Measurements from ENCODE around the gene GDPD1.
"Not testable (repeated sequence)": the region's sequence is repeated elsewhere in the genome, so short reads cannot be mapped to it uniquely, and the experiment has no call there.

Gene GDPD1

GRCh38 chr17:59278406-59278805 lies 58.1 kb downstream of the GDPD1 start:
- Mint-ChIP-seq H3K27ac (no peak overlapping the region), H3K9me3 (no peaks in the 10 kb centered on the region), H3K27me3 (ENCODE audit: low read depth) (no peaks in the 10 kb centered on the region), H3K4me1 (ENCODE audit: low read depth) (no peaks in the 10 kb centered on the region), H3K4me3 (no peak overlapping the region), H3K36me3 (ENCODE audit: low read depth) (no peaks in the 10 kb centered on the region)

DNA sequence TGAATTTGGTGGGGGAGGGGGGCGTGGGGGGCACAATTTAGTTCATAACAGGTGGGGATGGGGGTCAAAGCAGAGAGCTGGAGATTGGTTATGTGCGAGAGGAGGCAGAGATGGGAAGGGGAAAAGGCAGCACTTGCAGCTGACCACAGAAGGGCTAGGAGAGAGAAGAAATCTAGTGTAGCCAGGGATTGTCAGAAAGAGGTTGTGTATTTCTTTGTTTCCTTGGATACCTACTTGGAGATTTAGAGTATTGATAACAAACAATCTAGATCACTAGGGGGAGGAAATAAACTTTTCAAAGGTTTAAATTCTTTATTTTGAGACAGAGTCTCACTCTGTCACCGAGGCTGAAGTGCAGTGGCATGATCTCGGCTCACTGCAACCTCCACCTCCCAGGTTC lies 64.0 kb downstream of the GDPD1 start:
- Mint-ChIP-seq H3K4me3 (no peak overlapping the region), H3K4me1 (ENCODE audit: low read depth) (no peaks in the 10 kb centered on the region), H3K27ac (peak overlapping the region; percentile 6), H3K27me3 (ENCODE audit: low read depth) (no peaks in the 10 kb centered on the region), H3K36me3 (ENCODE audit: low read depth) (no peaks in the 10 kb centered on the region), H3K9me3 (no peaks in the 10 kb centered on the region)

DNA sequence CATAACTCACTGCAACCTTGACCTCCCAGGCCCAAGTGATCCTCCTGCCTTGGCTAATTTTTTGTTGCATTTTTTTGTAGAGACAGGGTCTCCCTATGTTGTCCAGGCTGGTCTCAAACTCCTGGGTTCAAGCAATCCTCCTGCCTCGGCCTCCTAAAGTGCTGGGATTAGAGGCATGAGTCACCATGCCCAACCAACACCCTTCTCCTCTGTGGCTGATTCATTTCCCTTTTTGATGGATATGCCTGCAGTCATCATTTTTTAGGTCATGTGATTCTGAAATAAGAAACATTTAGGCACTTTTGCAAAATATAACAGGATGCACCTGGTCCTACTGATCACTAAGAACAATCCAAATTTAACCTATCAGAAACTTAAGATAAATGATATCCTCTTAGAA lies 67.1 kb downstream of the GDPD1 start:
- Mint-ChIP-seq H3K4me1 (ENCODE audit: low read depth) (no peaks in the 10 kb centered on the region), H3K4me3 (no peak overlapping the region), H3K9me3 (no peaks in the 10 kb centered on the region), H3K36me3 (ENCODE audit: low read depth) (no peaks in the 10 kb centered on the region), H3K27ac (no peak overlapping the region), H3K27me3 (ENCODE audit: low read depth) (peaks cover 5% of the 10 kb centered on the region)

GRCh38 chr17:59287891-59288290 lies 67.6 kb downstream of the GDPD1 start:
- H3K27ac Mint-ChIP-seq: no peak overlapping the region
- no peaks in the 10 kb centered on the region for H3K4me1 Mint-ChIP-seq (ENCODE audit: low read depth)
- H3K36me3 Mint-ChIP-seq (ENCODE audit: low read depth): no peaks in the 10 kb centered on the region
- H3K9me3 Mint-ChIP-seq: no peaks in the 10 kb centered on the region
- no peak overlapping the region for H3K4me3 Mint-ChIP-seq
- peaks cover 5% of the 10 kb centered on the region for H3K27me3 Mint-ChIP-seq (ENCODE audit: low read depth)

DNA sequence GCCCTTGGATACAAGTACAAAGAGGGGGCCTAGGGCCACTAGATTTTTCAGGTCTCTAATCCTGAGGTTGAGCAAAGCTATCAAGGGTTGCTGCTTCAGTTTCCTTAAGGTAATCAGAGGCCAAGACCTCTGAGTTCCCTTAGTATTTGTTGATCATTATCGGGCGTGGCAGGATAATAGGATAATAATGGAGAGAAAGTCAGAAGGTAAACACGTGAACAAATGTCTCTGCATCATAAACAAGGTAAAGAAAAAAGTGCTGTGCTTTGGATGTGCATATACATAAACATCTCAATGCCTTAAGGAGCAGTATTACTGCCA lies 69.6 kb downstream of the GDPD1 start:
- H3K9me3 Mint-ChIP-seq: no peaks in the 10 kb centered on the region
- no peak overlapping the region for H3K27ac Mint-ChIP-seq
- H3K27me3 Mint-ChIP-seq (ENCODE audit: low read depth): peaks cover 5% of the 10 kb centered on the region
- H3K4me1 Mint-ChIP-seq (ENCODE audit: low read depth): no peaks in the 10 kb centered on the region
- no peak overlapping the region for H3K4me3 Mint-ChIP-seq
- H3K36me3 Mint-ChIP-seq (ENCODE audit: low read depth): no peaks in the 10 kb centered on the region

- H3K4me3 Mint-ChIP-seq; H3K27me3 Mint-ChIP-seq (ENCODE audit: low read depth); H3K9me3 Mint-ChIP-seq; H3K4me1 Mint-ChIP-seq (ENCODE audit: low read depth); H3K27ac Mint-ChIP-seq; H3K36me3 Mint-ChIP-seq (ENCODE audit: low read depth): not testable (repeated sequence)
Measured at GRCh38 chr17:59290302-59290998, 70.1 kb downstream of the GDPD1 start.

DNA sequence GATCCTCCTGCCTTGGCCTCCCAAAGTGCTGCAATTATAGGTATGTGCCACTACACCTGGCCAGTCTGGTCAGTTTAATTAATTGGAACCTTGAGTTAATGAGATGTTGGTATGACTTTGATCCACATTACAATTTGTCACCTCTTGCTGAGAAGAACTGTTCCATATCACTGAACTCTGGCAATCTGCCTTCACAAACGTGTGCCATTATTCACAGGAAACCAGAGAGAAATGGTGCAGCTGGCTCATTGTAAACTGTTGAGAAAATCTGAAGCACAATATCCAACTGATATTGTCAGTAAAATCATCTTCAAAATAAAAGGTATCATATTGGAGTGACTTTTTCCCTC lies 71.8 kb downstream of the GDPD1 start:
- Mint-ChIP-seq H3K27ac (no peak overlapping the region), H3K9me3 (no peaks in the 10 kb centered on the region), H3K4me1 (ENCODE audit: low read depth) (no peaks in the 10 kb centered on the region), H3K27me3 (ENCODE audit: low read depth) (peaks cover 5% of the 10 kb centered on the region), H3K4me3 (no peak overlapping the region), H3K36me3 (ENCODE audit: low read depth) (no peaks in the 10 kb centered on the region)

GRCh38 chr17:59296190-59296589 lies 75.9 kb downstream of the GDPD1 start:
- Mint-ChIP-seq H3K9me3 (no peaks in the 10 kb centered on the region), H3K4me1 (ENCODE audit: low read depth) (no peaks in the 10 kb centered on the region), H3K36me3 (ENCODE audit: low read depth) (no peaks in the 10 kb centered on the region), H3K27ac (no peak overlapping the region), H3K27me3 (ENCODE audit: low read depth) (peaks cover 5% of the 10 kb centered on the region), H3K4me3 (no peak overlapping the region)

GRCh38 chr17:59298521-59298920 lies 78.2 kb downstream of the GDPD1 start:
- H3K36me3 Mint-ChIP-seq (ENCODE audit: low read depth): no peaks in the 10 kb centered on the region
- peaks cover 5% of the 10 kb centered on the region for H3K27me3 Mint-ChIP-seq (ENCODE audit: low read depth)
- H3K9me3 Mint-ChIP-seq: no peaks in the 10 kb centered on the region
- no peak overlapping the region for H3K27ac Mint-ChIP-seq
- H3K4me3 Mint-ChIP-seq: no peak overlapping the region
- H3K4me1 Mint-ChIP-seq (ENCODE audit: low read depth): no peaks in the 10 kb centered on the region

- Mint-ChIP-seq H3K9me3 (no peaks in the 10 kb centered on the region), H3K4me3 (no peak overlapping the region), H3K4me1 (ENCODE audit: low read depth) (no peaks in the 10 kb centered on the region), H3K27ac (no peak overlapping the region), H3K36me3 (ENCODE audit: low read depth) (no peaks in the 10 kb centered on the region), H3K27me3 (ENCODE audit: low read depth) (peaks cover 10% of the 10 kb centered on the region)
Measured at GRCh38 chr17:59299400-59300092, 79.2 kb downstream of the GDPD1 start.

DNA sequence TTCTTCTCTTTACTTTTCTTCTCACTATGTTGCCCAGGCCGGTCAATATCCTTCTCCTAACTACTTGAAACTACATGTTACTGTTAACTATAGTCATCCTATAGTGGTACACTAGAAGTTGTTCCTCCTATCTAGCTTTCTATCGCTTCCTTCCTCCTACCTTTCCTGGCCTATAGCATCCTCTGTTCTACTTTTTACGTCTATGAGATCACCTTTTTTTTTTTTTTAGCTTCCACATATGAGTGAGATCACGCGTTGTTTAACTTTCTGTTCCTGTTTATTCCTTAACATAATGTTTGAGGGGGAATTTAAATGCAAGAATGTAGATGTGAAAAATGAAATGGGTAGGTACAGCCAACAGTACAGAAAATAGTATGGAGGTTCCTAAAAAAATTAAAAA lies 80.6 kb downstream of the GDPD1 start:
- H3K4me3 Mint-ChIP-seq: no peak overlapping the region
- no peaks in the 10 kb centered on the region for H3K36me3 Mint-ChIP-seq (ENCODE audit: low read depth)
- no peaks in the 10 kb centered on the region for H3K9me3 Mint-ChIP-seq
- H3K4me1 Mint-ChIP-seq (ENCODE audit: low read depth): no peaks in the 10 kb centered on the region
- peaks cover 15% of the 10 kb centered on the region for H3K27me3 Mint-ChIP-seq (ENCODE audit: low read depth)
- H3K27ac Mint-ChIP-seq: no peak overlapping the region

DNA sequence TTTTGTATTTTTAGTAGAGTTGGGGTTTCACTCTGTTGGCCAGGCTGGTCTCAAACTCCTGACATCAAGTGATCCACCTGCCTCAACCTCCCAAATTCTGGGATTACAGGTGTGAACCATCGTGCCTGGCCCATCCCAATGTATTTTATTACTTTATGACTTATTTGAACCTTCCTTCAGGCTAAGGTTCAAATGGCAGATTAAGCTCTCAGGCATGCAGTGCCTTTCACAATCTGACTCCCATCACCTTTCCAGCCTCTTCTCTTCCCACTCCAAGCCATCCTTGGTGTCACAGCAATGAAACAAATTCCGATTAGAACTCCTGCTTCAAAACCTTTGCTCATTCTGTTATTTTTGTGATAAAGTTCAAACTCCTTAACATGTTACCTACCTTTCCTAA lies 84.5 kb downstream of the GDPD1 start:
- Mint-ChIP-seq H3K36me3 (ENCODE audit: low read depth) (no peaks in the 10 kb centered on the region), H3K4me1 (ENCODE audit: low read depth) (no peaks in the 10 kb centered on the region), H3K9me3 (no peaks in the 10 kb centered on the region), H3K27ac (no peak overlapping the region), H3K27me3 (ENCODE audit: low read depth) (peaks cover 15% of the 10 kb centered on the region), H3K4me3 (no peak overlapping the region)

DNA sequence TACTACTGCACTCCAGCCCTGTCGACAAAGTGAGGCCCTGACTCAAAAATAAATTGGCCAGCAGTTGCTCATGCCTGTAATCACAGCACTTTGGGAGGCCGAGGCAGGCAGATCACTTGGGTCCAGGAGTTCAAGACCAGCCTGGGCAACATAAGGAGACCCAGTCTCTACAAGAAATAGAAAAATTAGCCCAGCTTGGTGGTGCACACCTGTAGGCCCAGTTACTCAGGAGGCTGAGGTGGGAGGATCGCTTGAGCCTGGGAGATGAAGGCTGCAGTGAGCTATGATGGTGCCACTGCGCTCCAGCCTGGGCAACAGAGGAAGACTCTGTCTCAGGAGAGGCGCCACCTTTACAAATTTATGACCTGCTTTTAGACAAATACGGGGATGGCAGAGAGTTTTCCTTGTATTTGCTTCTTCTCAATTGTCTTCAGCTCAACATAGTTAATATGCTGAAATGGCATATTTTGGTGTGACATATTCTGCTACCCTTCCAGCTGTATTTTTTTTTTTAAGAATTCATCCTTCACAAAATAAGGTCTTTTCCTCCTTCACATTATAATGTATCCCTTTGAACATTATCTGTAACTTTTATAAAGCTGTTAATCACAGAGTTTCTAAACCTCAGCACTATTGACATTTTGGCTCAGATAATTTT lies 90.1 kb downstream of the GDPD1 start:
- no peaks in the 10 kb centered on the region for H3K27me3 Mint-ChIP-seq (ENCODE audit: low read depth)
- peaks cover 6% of the 10 kb centered on the region for H3K4me1 Mint-ChIP-seq (ENCODE audit: low read depth)
- H3K9me3 Mint-ChIP-seq: no peaks in the 10 kb centered on the region
- H3K27ac Mint-ChIP-seq: no peak overlapping the region
- no peak overlapping the region for H3K4me3 Mint-ChIP-seq
- H3K36me3 Mint-ChIP-seq (ENCODE audit: low read depth): no peaks in the 10 kb centered on the region

GRCh38 chr17:59311051-59311468 lies 90.7 kb downstream of the GDPD1 start:
- H3K27me3 Mint-ChIP-seq (ENCODE audit: low read depth): no peaks in the 10 kb centered on the region
- H3K36me3 Mint-ChIP-seq (ENCODE audit: low read depth): no peaks in the 10 kb centered on the region
- peaks cover 6% of the 10 kb centered on the region for H3K4me1 Mint-ChIP-seq (ENCODE audit: low read depth)
- no peaks in the 10 kb centered on the region for H3K9me3 Mint-ChIP-seq
- H3K27ac Mint-ChIP-seq: no peak overlapping the region
- no peak overlapping the region for H3K4me3 Mint-ChIP-seq

- H3K9me3 Mint-ChIP-seq, H3K27ac Mint-ChIP-seq, H3K4me3 Mint-ChIP-seq: not testable (repeated sequence)
Measured at GRCh38 chr17:59311521-59311920, 91.2 kb downstream of the GDPD1 start.

More at GRCh38 chr17:59311521-59311920, 91.2 kb downstream of the GDPD1 start:
- not testable (repeated sequence) for H3K36me3 Mint-ChIP-seq (ENCODE audit: low read depth); H3K27me3 Mint-ChIP-seq (ENCODE audit: low read depth); H3K4me1 Mint-ChIP-seq (ENCODE audit: low read depth)

All from T-helper 1 cell treated with Interleukin-12 subunit alpha and Interleukin-12 subunit beta and Interleukin-4 antibody, amounts not matched to agents 30 μg/mL and 1 μg/mL, for 36 hours (primary cell).